Caco-2 (cell line): Measurements from ENCODE around the gene THAP5. TPM values are rescaled to one million over a fixed set of nuclear protein-coding genes. Genes with fewer than 3 reads are reported as not detected.

Source experiments
- BruUV-seq: library from RNA; stranded (reverse); fragments of 400-500 nt; replicated peaks from 2 replicates; lab custom pipeline; 2021; lab: Mats Ljungman, UMichigan
- CTCF ChIA-PET: fragments of 300-600 bp; sonication (Branson Sonifier 250); formaldehyde crosslinking; loops from one replicate; lab custom pipeline; 2022; ENCODE audit warnings: antibody characterized with exemption; lab: Charles Lee
- POLR2A ChIA-PET: fragments of 300-600 bp; sonication (Branson Sonifier 250); formaldehyde crosslinking; loops from one replicate; lab custom pipeline; 2022; ENCODE audit warnings: antibody characterized with exemption; lab: Charles Lee
- DNase-seq, 2 experiments: peaks; one replicate each; pipeline versions ENCODE4 v3.0.0 to v3.0.0-alpha.2; 2020 to 2022
- H3K27me3 ChIP-seq: replicated peaks from 2 replicates; pipeline ENCODE4 v1.6.0; 2011; ENCODE audit warnings: low read length; ENCODE audit not compliant: control insufficient read depth, insufficient read depth
- H3K36me3 ChIP-seq: 2 replicates; pipeline ENCODE4 v1.5.1; 2011; ENCODE audit warnings: low read length; ENCODE audit not compliant: control insufficient read depth, insufficient read depth
- H3K4me1 ChIP-seq: fragments of 250-450 bp; sonication (Bioruptor Pico); 2 replicates; pipeline ENCODE4 v1.5.1; 2020; ENCODE audit warnings: mild to moderate bottlenecking
- H3K4me3 ChIP-seq: 2 replicates; pipeline ENCODE4 v1.5.1; 2011; ENCODE audit warnings: low read depth, mild to moderate bottlenecking, control low read depth, low read length
- H3K9me3 ChIP-seq: fragments of 250-450 bp; sonication (Bioruptor Pico); 2 replicates; pipeline ENCODE4 v1.5.1; 2020; ENCODE audit warnings: mild to moderate bottlenecking, moderate library complexity
- H3K27ac Mint-ChIP-seq: one replicate; pipeline ENCODE4 v1.8.0; 2022; ENCODE audit warnings: mixed read lengths; ENCODE audit not compliant: unreplicated experiment
- H3K27me3 Mint-ChIP-seq: one replicate; pipeline ENCODE4 v1.8.0; 2022; ENCODE audit warnings: mixed read lengths; ENCODE audit not compliant: insufficient read depth, unreplicated experiment
- H3K36me3 Mint-ChIP-seq: one replicate; pipeline ENCODE4 v1.8.0; 2022; ENCODE audit warnings: mild to moderate bottlenecking, mixed read lengths; ENCODE audit not compliant: insufficient read depth, unreplicated experiment
- H3K4me1 Mint-ChIP-seq: one replicate; pipeline ENCODE4 v1.8.0; 2022; ENCODE audit warnings: low read depth, mixed read lengths; ENCODE audit not compliant: unreplicated experiment
- H3K4me3 Mint-ChIP-seq: one replicate; pipeline ENCODE4 v1.8.0; 2022; ENCODE audit warnings: mild to moderate bottlenecking, moderate library complexity, mixed read lengths; ENCODE audit not compliant: unreplicated experiment
- H3K9me3 Mint-ChIP-seq: one replicate; pipeline ENCODE4 v1.8.0; 2022; ENCODE audit warnings: mixed read lengths; ENCODE audit not compliant: unreplicated experiment
- intact Hi-C: fragments of 100-400 bp; cut with micrococcal nuclease; formaldehyde crosslinking; loops from one replicate; pipeline ENCODE4 v1.10.0; 2022; ENCODE audit not compliant: unreplicated experiment
- total RNA-seq: library from RNA; stranded (reverse); gene quantifications from 2 replicates; pipeline ENCODE4 v1.2.3, GENCODE V29; 2022
- TF ChIP-seq, protein P1 (sequence below), 2 experiments: fragments of 200-600 bp in 1 of 2; IDR thresholded peaks; 1 replicate in 1 of 2; 2 replicates in 1 of 2; pipeline versions ENCODE4 v1.5.1 to v1.8.0; 2011 to 2022; ENCODE audit warnings: antibody characterized with exemption in 1 of 2, control low read depth in 1 of 2, inconsistent platforms in 1 of 2, low read depth in 1 of 2, low read length in 1 of 2, mild to moderate bottlenecking in 1 of 2, moderate library complexity in 1 of 2; ENCODE audit not compliant: insufficient read depth in 1 of 2, severe bottlenecking in 1 of 2, unreplicated experiment in 1 of 2

The THAP5 gene
- total RNA-seq, 1 experiment from 2014 or later: 20.4 TPM

DNA sequence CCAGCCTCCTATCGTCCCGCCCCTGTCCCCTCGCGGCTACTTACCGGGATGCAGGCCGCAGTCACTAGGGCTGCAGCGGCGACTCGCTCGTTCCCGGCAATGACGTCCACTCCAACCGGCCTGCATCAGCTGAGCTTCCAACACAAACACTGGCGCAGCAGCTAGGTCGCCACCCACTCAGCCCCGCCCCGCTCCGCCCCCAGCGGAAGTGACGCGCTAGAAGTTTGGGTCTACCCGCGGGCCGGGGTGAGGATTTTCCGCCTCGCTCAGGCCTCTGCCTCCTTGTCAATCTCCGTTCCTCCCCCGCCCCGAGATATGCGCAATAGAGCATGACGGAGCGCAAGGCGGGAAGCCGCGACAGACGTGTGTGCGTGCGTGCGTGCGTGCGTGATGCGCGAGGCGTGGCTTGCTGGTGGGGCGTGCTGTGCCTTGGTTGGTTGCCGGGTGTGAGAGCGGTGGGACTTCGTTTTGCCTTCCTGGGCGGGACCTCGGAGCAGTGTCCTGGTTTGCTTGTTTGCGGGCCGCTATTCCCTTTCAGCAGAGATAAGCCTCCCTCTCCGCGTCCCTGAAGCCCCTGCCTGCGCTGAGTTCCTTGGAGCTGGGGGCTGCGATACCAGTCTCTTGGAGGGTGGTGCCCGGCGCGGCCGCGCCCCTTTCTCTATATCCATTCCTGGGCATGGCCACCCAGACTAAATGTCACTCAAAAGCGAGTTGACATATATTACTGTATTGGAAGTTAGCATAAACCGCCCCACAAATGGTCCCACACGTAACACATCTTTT, 43.3 kb downstream of the THAP5 start, which contains the start of gene PNPLA8:
TSS of gene PNPLA8 (minus strand) at position 151 of the 783 bp plus-strand sequence. CDS start 10,644 bp downstream, outside the sequence.
- H3K4me3 Mint-ChIP-seq: peak within 1 kb of the TSS; percentile 98
- Histone ChIP-seq H3K36me3 (no peaks in the 10 kb centered on the region), H3K9me3 (no peaks in the 10 kb centered on the region), H3K27me3 (no peaks in the 10 kb centered on the region), H3K4me3 (peak within 1 kb of the TSS; percentile 74), H3K4me1 (peaks cover 25% of the 10 kb centered on the region)
- no peaks in the 10 kb centered on the region for H3K27me3 Mint-ChIP-seq
- no peaks in the 10 kb centered on the region for H3K9me3 Mint-ChIP-seq
- H3K36me3 Mint-ChIP-seq: peaks cover 9% of the 10 kb centered on the region
- DNase-seq: peak; percentile 99 to 100
- H3K27ac Mint-ChIP-seq: peak within 1 kb of the TSS; percentile 91
- no TSS peak for BruUV-seq
- intact Hi-C loops: loop anchor here (1.0 to 10.0 kb wide), 4 partner anchors 44 to 511 kb away; no protein-coding TSS in a partner anchor
- peaks cover 36% of the 10 kb centered on the region for H3K4me1 Mint-ChIP-seq
- CTCF ChIA-PET: interaction anchor here (1.0 to 1.2 kb wide), 3 partner anchors 8 to 43 kb away, joined by 3 to 4 read pairs (median 3); partner anchors contain the start of genes DNAJB9 and THAP5
- TF ChIP-seq, protein P1, sequence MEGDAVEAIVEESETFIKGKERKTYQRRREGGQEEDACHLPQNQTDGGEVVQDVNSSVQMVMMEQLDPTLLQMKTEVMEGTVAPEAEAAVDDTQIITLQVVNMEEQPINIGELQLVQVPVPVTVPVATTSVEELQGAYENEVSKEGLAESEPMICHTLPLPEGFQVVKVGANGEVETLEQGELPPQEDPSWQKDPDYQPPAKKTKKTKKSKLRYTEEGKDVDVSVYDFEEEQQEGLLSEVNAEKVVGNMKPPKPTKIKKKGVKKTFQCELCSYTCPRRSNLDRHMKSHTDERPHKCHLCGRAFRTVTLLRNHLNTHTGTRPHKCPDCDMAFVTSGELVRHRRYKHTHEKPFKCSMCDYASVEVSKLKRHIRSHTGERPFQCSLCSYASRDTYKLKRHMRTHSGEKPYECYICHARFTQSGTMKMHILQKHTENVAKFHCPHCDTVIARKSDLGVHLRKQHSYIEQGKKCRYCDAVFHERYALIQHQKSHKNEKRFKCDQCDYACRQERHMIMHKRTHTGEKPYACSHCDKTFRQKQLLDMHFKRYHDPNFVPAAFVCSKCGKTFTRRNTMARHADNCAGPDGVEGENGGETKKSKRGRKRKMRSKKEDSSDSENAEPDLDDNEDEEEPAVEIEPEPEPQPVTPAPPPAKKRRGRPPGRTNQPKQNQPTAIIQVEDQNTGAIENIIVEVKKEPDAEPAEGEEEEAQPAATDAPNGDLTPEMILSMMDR (IDR thresholded peaks at IDR 0.05; ENCODE audit: insufficient read depth in 1 of 2, low read depth in 1 of 2, low read length in 1 of 2, severe bottlenecking in 1 of 2, unreplicated experiment in 1 of 2): no peak
- POLR2A ChIA-PET: interaction anchor here (0.6 to 1.5 kb wide), 9 partner anchors 29 to 496 kb away, joined by 3 to 28 read pairs (median 5); partner anchors contain the start of genes DNAJB9 and THAP5

DNA sequence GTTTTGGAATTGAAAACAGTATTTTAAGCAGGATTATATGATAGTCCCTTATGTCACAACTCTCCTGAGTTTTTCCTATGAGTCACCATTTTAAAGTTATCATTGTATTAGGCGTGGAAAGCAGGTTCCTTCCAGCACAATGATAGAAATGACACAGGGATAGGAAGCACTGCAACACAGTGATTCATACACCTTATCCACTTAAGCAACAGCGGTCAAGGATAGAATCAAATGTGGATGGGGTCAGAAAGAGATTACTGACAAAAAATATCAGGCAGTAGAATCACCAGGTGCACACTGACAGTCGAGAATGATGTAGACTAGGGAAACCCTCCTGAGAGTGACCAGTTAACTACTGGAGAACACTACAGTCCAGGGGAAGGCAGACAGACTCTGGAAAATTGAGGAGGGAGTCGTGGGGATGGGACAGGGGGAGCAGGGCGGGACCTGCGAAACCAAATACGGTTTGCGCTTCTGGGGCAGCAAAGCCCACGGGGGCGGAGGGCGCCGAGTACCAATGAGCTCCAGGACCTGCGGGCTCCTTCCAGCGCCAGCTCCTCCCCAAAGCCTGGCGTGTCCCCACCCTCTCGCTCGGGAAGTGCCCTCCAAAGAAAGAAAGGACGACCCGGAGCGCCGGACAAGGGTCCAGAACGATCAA, 44.0 kb downstream of the THAP5 start:
- TF ChIP-seq, protein P1 (IDR thresholded peaks at IDR 0.05; ENCODE audit: insufficient read depth in 1 of 2, low read depth in 1 of 2, low read length in 1 of 2, severe bottlenecking in 1 of 2, unreplicated experiment in 1 of 2): no peak

GRCh38 chr7:108522780-108523179, 46.7 kb downstream of the THAP5 start:
- Histone ChIP-seq H3K4me1 (peaks cover 29% of the 10 kb centered on the region), H3K36me3 (no peaks in the 10 kb centered on the region), H3K9me3 (no peaks in the 10 kb centered on the region), H3K4me3 (no peak overlapping the region), H3K27me3 (no peaks in the 10 kb centered on the region)
- Mint-ChIP-seq H3K4me3 (peak overlapping the region; percentile 23), H3K9me3 (no peaks in the 10 kb centered on the region), H3K36me3 (peaks cover 9% of the 10 kb centered on the region), H3K27me3 (no peaks in the 10 kb centered on the region), H3K4me1 (peaks cover 49% of the 10 kb centered on the region), H3K27ac (no peak overlapping the region)
- no peak for DNase-seq
- CTCF ChIA-PET: interaction anchor here (1.0 kb wide), 1 partner anchor 63 kb away, joined by 3 read pairs; no protein-coding TSS in a partner anchor
- TF ChIP-seq, protein P1 (IDR thresholded peaks at IDR 0.05; ENCODE audit: insufficient read depth in 1 of 2, low read depth in 1 of 2, low read length in 1 of 2, severe bottlenecking in 1 of 2, unreplicated experiment in 1 of 2): no peak
- intact Hi-C loops: loop anchor here (10.0 kb wide), 1 partner anchor 508 kb away; no protein-coding TSS in a partner anchor
- no TSS peak for BruUV-seq
- POLR2A ChIA-PET: no interaction called here

More for the DNA sequence above, 44.0 kb downstream of the THAP5 start:
- CTCF ChIA-PET: interaction anchor here (1.0 to 1.2 kb wide), 3 partner anchors 8 to 44 kb away, joined by 3 to 4 read pairs (median 3); partner anchors contain the start of genes DNAJB9 and THAP5
- Mint-ChIP-seq H3K4me3 (peak overlapping the region; percentile 98), H3K36me3 (peaks cover 9% of the 10 kb centered on the region), H3K9me3 (no peaks in the 10 kb centered on the region), H3K27ac (peak overlapping the region; percentile 91), H3K27me3 (no peaks in the 10 kb centered on the region), H3K4me1 (peaks cover 38% of the 10 kb centered on the region)
- Histone ChIP-seq H3K4me3 (peak overlapping the region; percentile 74), H3K36me3 (no peaks in the 10 kb centered on the region), H3K27me3 (no peaks in the 10 kb centered on the region), H3K9me3 (no peaks in the 10 kb centered on the region), H3K4me1 (peaks cover 25% of the 10 kb centered on the region)
- BruUV-seq: TSS peak; percentile 56
- POLR2A ChIA-PET: interaction anchor here (0.6 to 1.5 kb wide), 9 partner anchors 28 to 279 kb away, joined by 3 to 28 read pairs (median 4); partner anchors contain the start of genes DNAJB9 and THAP5
- intact Hi-C loops: loop anchor here (10.0 kb wide), 1 partner anchor 511 kb away; no protein-coding TSS in a partner anchor
- no peak for DNase-seq
